ENCODE data around the gene ENTREP3.
"Not testable (repeated sequence)": the region's sequence is repeated elsewhere in the genome, so short reads cannot be mapped to it uniquely, and the experiment has no call there.

ENTREP3 gene

DNA sequence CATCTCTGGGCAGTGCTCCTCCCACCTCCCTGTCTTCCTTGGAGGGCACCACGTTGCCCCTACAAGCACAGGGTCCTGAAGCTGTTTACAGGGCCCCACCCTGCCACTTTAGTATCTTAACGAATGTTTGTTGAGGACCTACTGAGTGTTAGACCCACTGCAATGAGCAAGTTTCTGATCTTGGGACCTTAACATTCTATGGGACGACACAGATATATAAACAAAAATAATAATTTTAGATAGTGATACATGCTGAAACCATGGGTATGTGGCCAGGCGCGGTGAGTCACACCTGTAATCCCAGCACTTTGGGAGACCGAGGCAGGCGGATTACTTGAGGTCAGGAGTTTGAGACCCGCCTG lies 10.1 kb downstream of the ENTREP3 start:
- H3K27ac ChIP-seq, result peak overlapping the region; percentile 72
- TF ChIP-seq, protein P1, sequence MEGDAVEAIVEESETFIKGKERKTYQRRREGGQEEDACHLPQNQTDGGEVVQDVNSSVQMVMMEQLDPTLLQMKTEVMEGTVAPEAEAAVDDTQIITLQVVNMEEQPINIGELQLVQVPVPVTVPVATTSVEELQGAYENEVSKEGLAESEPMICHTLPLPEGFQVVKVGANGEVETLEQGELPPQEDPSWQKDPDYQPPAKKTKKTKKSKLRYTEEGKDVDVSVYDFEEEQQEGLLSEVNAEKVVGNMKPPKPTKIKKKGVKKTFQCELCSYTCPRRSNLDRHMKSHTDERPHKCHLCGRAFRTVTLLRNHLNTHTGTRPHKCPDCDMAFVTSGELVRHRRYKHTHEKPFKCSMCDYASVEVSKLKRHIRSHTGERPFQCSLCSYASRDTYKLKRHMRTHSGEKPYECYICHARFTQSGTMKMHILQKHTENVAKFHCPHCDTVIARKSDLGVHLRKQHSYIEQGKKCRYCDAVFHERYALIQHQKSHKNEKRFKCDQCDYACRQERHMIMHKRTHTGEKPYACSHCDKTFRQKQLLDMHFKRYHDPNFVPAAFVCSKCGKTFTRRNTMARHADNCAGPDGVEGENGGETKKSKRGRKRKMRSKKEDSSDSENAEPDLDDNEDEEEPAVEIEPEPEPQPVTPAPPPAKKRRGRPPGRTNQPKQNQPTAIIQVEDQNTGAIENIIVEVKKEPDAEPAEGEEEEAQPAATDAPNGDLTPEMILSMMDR (conservative IDR thresholded peaks at IDR 0.05), result no peak

DNA sequence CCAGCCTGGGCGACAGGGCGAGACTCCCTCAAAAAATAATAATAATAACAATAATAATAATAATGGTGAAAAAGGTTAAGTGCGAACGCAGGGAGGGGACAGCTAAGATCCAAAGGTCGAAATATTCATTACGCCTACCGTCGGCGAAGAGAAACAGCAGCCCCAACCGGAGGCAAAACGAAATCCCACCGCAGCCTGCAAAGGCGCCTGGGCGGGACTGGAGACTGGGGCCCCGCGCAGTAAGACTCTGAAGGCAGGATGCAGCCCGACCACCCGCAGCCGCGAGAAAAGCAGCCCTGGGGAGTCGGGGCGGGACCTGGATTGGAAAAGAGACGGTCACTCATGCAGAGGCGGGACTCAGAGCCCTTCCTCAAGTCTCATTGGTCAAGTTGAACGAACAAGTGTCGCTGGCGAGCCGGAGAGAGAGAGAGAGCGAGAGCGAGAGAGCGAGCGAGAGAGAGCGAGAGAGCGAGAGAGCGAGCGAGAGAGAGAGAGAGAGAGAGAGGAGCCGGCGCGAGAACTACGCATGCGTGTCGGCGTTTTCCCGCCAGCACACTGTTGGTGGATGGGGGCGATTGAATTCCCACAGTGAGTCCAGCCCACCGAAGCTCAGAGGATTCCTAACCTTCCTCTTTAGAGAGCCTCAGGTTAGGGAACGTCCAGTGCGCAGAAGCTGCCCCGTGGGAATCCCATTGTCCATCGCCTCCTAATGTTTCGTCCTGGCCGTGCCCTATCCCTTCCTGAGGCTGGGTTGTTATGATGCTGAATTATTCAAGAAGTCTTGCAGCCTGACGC lies 10.7 kb downstream of the ENTREP3 start:
- TF ChIP-seq, protein P1 (conservative IDR thresholded peaks at IDR 0.05), result no peak; the same call in 1 of the 2 replicates
- H3K27ac ChIP-seq, result peak overlapping the region; percentile 72

DNA sequence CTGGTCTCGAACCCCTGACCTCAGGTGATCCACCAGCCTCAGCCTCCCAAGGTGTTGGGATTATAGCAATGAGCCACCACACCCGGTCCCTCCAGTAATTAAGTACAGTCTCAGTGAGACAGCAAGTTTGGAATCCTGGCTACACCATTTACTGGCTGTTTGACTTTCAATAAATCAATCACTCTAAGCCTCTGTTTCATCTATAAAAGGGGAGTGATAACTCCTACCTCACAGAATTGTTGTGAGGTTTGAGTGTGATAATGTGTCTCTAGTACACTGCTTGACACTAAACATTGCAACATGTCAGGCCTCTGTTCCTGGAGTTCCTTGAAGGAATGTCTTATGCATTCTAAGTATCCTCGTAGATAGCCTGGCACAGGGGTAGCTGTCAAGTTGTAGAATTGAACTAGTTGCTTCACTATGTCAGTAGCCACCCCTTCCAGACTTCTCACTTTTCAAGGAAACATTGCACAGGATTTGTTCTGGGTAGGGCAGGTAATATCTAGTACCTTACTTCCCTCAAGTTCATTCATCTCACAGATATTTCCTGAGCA lies 12.4 kb downstream of the ENTREP3 start:
- H3K27ac ChIP-seq, result no peak overlapping the region
- TF ChIP-seq, protein P1 (conservative IDR thresholded peaks at IDR 0.05), result no peak

DNA sequence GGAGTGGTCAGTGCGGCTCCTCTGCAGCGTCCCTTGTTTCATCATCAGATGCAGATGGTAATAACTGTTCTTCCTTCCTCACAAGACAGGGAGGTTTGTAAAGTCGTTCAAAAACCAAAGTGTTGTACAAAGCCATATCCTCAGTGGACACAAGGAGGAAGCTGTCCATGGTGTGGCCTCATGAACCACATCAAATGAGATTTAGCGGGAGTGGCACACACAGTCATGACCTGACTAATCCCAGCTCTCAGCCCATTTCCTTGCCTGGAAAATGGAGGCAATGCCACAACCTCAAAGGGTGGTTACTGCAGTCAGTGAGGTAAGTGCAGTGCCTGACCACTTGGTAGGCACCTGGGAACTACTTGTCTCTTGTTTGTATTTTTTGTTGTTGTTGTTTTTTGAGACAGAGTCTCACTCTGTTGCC lies 13.4 kb downstream of the ENTREP3 start:
- TF ChIP-seq, protein P1 (conservative IDR thresholded peaks at IDR 0.05), result no peak
- peak overlapping the region; percentile 35 for H3K27ac ChIP-seq

DNA sequence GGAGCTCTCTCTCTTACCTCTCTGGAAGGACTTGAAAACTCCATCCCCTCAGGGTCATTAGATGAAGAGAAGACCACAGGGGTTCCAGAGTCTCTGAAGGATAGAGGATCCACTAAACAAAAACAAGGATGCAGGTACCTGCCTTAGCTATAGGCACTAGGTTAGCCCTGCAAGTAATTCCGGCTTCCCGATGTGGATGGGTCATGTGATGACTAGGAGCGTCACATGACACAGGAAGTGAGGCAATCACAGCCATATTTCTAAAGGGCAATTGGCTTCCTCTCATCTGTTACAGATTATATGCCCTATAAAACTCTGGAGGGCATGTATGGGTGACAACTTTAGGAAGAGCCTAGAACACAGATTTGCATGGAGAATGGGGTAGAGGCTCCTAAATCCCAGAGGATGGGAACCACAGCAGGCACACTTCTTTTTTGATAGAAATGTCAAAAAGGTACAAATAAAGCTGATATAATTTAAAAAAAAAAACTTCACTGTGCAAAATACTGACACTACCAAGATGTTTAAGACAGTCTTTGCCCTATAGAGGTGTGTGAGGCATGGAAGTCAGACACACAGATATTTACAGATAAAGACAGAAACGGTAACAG lies 14.1 kb downstream of the ENTREP3 start:
- H3K27ac ChIP-seq, result peak overlapping the region; percentile 35

DNA sequence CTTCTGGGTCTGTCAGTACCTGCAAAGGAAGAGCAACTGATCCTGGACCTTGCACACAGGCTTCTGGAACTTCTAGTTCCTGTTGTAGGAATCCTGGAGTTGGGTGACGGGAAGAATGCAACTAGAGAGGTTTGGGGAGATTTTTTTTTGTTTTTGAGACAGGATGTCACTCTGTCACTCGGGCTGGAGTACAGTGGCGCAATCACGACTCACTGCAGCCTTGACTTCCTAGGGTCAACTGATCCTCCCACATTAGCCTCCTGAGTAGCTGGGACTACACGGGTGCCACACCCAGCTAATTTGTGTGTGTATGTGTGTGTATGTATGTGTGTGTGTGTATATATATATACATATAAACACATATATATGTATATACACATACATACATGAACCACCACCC lies 18.8 kb downstream of the ENTREP3 start:
- no peak overlapping the region for H3K27ac ChIP-seq

More for the DNA sequence above, 14.1 kb downstream of the ENTREP3 start:
- TF ChIP-seq, protein P1 (conservative IDR thresholded peaks at IDR 0.05), result no peak

DNA sequence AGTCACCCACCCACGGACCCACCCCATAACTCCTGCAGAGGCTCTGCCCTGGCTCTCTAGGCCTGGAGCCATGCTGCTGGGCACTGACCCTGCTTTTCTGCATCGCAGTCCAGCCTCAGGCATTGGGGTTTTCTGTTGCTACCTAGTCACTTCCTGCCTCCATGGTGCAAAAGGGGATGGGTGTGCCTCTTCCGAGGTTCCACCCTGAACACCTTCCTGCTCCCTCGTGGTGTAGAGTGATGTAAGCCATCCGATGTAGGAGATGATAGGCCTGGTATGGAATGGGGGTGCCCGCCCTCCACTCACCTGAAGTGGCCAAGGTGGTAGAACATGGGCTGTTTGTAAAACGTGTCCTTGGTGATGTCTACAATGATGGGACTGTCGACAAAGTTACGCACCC lies 19.9 kb downstream of the ENTREP3 start:
- H3K27ac ChIP-seq, result not testable (repeated sequence)

More for the DNA sequence above, 18.8 kb downstream of the ENTREP3 start:
- TF ChIP-seq, protein P1 (conservative IDR thresholded peaks at IDR 0.05), result no peak

DNA sequence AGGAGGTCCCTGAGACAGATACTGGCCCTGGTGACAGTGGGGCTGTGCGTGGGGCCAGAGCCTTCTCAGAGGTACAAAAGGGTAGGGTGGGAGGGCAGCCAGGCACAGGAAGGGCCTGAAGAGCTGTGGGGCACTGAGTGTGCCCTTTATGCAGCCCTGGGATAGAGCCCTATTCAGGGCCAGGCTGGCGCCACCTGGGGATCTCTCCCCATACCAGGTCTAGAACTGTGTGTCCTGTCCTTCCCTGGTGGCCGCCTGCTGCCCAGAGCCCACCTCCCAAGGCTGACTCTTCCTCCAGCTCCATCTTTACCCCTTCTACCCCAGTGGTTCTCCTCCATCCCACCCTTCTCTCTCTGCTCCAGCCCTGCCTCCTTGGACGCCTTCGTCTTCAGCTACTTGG lies 21.8 kb downstream of the ENTREP3 start:
- not testable (repeated sequence) for H3K27ac ChIP-seq

DNA sequence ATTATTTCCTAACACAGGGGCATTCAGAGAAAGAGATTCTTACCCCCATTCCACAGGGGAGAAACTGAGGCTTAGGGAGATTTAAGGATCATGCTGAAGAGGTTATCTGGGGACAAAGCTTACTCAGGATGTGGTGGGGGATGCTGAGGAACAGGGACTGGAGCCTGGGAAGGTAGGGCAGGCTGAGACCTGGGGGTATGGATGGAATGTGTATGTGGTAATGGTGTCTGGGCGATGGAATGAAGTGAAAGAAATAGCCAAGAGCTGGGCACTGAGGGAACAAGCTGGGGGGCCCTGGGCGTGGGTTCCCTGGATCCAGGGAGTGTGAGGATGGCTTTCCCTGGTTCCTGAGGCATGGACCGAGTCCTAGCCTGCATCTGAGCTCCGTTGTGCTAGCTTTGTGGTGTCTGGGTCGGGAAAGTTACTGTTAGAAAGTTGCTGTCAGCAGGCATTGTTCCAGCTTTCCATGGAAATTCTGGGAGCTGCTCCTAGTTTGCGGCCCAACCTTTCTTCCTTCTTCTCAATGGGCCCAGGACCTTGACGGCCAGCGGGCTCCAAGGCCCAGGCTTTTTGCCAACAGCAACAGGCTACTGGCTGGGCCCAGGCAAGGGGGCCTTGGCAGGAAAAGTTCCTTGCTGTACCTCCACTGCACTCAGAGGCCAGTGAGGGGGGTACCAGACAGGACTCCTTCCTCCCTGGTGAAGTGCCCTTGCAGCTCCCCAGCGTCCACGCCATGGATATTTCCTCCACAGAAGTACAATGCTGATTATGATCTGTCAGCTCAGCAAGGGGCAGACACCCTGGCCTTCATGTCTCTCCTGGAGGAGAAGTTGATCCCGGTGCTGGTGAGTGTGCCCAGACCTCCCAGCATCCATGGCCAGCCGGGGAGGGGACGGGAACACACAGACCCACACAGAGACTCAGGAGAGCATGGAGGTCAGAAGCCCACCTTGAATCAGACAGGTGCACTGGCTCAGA lies 23.0 kb downstream of the ENTREP3 start:
- not testable (repeated sequence) for H3K27ac ChIP-seq

DNA sequence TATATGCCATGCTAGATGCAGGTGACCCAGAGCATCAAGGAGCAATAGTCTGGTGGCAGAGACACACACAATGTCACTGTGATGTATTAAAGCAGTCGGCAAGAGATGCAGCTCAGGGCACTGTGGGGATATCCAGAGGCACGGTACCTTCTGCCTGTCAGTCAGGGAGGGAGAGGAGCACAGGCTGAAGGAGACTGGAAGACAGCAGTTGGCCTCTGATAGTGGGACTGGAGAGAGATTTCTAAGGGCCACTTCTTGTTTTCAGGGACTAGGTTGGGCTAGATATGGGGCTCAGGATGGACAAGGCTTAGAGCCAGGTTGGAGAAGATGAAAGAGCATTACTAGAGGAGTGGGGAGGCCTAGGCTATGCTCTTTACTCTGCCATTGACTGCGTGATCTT lies 24.0 kb downstream of the ENTREP3 start:
- not testable (repeated sequence) for H3K27ac ChIP-seq

All from VCaP (cell line).